SKM-1 (cell line): Measurements from ENCODE around the gene CPOX.
"Not testable (repeated sequence)": the region's sequence is repeated elsewhere in the genome, so short reads cannot be mapped to it uniquely, and the experiment has no call there.

Experiments
- DNase-seq: peaks from one replicate; lab custom pipeline; 2025; ENCODE audit not compliant: unreplicated experiment; lab: John Stamatoyannopoulos, UW

CPOX gene

DNA sequence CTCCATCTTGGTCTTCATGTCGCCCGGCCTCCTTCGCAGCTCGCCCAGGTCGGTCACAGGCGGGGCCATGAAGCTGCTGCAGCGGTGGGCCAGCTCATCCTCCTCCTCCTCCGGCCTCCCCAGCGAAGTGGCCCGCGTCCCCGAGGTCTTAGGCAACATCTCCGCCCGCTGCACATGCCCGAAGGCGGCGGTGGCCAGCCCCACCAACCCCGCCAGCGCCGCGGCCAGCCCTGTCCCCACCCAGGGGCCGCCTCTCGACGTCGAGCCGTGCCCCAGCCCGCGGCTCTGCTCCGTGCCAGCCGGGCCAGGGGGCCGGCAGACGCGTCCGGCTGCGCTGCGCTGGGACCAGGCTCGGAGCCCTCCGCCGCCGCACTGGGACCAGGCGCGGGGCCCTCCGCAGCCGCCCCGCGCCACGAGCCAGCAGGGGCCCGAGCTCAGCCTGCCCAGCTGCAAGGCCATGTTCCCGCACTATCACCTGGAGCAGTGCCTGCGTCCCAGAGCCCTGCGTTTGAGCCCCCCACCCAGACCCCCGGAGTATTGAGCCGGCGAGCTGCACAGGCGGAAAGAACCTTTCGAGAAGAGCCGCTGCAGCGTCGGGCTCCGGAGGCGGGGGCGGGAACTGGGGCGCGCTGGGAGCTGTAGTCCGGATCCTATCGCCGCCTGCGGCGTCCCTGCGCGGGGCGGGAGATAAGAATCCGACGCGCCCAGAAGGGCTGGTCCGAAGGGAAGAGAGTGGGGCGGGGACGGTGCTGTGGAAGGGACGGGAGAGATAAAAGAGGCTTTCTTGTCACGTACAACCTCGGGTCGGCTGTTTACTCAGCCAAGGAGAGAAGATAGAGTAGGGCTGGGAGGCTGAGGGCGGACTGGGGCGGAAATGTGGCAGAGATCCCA is at the start of gene CPOX:
Gene CPOX (minus strand): TSS at position 566 of the 891 bp plus-strand sequence. CDS start 107 bp downstream, at position 459.
- peak; percentile 75 for DNase-seq

DNA sequence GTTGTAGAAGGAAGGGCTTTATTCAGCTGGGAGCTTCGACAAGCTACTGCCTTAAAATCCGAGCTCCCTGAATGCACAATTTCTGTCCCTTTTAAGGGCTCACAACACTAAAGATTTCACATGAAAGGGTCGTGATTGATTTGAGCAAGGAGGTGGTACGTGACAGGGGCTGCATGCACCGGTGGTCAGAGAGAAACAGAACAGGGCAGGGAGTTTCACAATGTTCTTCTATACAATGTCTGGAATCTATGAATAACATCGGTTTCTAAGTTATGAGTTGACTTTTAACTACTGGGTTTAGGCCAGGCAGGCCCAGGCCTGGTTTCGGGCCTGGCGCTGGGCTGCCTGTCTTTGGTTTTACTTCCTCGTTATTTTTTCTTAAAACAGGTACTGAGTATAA is 49.4 kb upstream of the CPOX start:
- DNase-seq, result not testable (repeated sequence)

DNA sequence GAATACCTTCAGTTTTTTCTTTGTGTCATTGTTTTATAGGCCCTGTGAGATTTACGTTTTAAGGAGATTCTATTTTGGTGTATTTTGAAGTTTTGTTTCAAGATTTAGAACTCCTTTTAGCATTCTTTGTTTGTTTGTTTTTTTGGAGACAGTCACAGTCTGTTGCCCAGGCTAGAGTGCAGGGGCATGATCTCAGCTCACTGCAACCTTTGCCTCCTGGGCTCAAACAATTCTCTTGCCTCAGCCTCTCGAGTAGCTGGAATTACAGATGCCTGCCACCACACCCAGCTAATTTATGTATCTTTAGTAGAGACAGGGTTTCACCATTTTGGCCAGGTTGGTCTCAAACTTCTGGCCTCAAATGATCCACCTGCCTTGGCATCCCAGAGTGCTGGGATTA is 48.3 kb upstream of the CPOX start:
- DNase-seq, result not testable (repeated sequence)

DNA sequence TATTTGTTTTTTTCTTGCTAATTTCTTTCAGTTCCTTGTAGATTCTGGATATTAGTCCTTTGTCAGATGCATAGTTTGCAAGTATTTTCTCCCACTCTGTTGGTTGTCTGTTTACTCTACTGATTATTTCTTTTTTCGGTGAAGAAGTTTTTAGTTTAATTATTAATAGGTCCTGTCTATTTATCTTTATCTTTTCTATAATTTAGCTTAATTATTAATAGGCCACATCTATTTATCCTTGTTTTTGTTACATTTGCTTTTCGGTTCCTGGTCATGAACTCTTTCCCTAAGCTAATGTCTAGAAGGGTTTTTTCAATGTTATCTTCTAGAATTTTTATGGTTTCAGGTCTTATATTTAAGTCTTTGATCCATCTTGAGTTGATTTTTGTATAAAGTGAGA is 45.1 kb upstream of the CPOX start:
- DNase-seq, result not testable (repeated sequence)

DNA sequence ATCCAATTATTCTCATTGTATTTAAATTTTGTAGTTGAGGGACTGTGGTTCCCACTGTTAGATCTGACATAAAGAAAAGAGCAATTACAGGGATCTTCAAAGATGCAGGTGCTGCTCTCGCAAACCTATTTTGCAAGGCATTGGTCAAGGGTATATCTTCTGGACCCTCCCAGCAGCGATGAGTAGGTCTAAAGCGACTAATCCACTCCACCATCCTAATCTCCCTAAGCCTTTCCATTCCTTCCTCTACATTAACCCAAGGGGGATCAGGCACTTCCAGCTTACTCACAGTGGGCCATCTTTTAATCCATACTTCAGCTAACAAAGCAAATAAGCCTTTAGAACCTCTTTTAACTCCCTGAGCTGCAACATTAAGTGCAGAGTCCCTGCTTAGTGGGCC is 37.0 kb upstream of the CPOX start:
- no peak for DNase-seq

DNA sequence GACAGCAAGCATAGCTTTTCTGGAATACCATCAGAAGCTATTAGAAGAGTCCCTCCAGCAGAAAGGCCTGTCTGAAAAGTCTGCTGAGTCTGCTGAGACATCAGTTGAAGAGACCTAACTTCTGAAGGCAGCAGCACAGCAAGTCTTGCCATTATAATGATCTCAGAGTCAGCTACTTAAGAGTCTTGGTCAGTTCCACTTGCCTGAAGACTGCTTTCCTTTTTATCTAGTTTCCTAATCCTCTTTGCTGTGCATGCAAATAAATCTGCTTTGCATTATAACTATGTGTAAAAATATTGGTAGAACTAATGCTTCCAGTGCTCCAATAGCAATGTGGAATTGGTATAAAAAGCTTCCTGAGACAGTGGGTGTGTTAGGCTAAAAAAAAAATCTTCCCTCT is 34.9 kb upstream of the CPOX start:
- no peak for DNase-seq

DNA sequence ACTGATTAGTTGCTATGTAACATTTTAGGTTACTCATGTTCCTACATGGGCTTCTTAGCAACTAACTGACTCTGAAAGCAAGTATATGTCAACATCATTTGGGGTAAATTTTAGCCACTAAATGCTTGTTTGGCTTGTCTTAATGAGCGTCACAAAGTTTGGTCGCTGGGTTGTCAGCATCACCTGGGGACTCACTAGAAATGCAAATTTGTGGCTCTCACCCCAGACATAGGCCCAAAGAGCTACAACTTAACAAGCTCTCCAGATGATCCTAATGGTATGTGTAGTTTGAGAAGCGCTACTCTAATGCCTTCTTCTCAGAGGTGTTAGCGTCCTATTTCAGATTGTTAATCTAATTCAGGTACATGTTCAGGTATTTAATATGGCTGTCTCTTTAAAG is 32.7 kb upstream of the CPOX start:
- DNase-seq, result no peak

DNA sequence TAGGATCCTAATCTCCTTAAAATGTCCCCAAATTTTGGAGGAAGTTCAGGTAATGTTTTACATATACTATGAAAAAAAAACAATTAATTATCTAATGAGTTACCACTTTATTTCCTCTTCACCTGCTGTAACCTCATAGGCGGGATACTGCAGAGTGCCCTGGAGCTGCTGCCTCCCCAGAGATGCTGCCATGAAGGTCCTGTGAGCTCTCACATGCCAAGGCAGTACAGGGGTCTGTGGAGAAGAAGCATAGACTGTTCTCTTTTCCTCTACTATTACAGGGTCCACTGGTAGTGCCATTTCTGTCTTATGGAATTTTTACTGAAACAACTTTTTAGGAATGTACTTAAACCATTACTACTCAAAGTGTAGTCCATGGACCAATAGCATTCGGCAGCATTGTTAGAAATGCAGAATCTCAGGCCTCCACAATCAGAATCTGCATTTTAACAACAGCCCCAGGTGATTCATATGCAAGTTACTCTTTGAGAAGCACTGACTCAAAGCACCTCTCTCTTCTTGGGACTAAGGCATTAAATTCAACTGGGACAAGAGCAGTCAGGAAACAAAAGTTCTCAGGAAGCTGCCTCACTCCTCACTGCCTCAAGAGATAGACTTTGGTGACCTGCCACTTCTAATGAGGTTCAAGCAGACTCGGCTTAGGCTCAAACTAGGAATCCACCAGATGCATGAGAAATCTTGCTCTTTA is 30.3 kb upstream of the CPOX start:
- DNase-seq, result no peak

DNA sequence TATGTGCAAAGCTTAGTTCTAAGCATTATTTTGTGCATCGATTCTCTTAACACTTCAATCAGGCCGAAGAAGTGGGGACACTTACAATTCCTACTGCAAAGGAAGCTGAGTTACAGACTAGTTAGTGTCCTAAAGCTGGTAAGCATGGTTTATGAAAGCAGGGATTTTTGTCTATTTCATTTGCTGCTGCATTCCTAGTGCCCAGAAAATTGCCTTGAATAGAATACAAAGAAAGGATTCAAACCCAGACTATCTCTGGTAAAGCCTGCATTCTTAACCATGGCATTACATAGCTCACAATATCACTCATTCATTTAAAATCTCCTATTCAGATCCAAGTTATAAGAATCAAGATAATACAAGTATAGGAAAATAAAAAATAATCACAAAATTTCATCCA is 24.4 kb upstream of the CPOX start:
- no peak for DNase-seq

DNA sequence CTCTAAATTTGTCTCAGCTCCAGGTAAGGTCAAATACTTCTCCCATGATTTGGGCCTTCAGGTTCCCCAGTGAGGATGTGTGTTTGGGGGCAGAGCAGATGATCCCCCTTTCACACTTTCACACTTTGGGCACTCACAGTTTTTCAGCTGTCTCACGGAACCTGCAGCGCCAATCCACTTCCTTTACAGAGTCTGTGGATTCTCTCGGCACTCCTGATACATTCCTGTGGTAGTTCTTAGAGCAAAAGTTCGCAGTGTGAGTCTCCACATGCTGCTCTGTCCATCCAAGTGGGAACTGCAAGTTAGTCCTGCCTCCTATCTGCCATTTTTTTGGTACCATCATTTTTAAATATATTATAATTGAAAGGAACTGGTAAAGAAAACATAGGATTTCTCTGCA is 20.2 kb upstream of the CPOX start:
- DNase-seq, result no peak

DNA sequence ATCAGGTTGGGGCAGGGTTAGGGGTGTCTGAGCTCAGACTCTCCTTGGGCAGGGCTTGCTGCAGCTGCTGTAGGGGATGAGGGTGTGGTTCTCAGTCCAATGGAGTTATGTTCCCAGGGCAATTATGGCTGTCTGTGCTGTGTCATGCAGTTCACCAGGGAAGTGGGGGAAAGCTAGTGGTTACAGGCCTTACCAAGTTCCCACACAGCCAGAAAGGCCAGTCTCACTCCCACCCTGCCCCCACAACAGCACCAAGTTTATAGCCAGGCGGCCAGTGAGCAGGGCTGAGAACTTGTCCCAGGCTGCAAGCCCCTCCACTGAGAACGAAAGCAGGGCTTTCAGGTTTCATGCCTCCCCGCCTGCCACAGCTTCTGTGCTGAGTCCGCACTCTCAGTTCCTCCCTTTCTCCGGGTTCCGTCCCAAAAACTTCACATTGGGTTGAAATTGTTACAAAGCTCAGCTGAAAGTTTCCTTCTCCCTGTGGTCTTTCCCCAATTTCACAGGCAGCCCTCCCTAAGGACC is 19.6 kb upstream of the CPOX start:
- no peak for DNase-seq

DNA sequence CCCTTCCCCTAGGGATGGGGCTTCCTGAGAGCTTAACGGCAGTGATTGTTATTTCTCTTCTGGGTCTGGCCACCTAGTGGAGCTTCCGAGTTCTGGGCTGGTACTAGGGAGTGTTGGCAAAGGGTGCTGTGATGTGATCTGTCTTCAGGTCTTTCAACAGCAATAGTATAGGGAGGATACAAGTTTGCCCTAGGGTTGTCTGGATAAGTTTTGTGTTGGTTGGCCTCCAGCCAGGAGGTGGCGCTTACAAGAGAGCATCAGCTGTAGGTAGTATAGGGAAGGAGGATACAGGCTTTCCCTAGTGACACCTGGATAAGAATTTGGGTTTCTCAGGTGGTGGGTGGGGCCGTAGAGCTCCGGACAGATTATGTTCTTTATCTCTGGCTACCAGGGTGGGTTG is 19.2 kb upstream of the CPOX start:
- DNase-seq, result no peak

DNA sequence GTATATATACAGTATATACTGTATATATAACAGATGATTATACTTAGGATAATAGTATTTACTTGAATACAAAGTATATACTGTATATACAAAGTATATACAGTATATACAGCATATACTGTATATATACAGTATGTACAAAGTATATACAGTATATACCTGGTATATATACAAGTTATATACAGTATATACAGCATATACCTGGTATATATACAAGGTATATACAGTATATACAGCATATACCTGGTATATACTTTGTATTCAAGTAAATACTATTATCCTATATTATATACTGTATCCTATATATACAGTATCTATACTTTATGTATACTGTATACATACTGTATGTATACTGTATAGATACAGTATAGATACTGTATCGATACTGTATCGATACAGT is 14.6 kb upstream of the CPOX start:
- no peak for DNase-seq

DNA sequence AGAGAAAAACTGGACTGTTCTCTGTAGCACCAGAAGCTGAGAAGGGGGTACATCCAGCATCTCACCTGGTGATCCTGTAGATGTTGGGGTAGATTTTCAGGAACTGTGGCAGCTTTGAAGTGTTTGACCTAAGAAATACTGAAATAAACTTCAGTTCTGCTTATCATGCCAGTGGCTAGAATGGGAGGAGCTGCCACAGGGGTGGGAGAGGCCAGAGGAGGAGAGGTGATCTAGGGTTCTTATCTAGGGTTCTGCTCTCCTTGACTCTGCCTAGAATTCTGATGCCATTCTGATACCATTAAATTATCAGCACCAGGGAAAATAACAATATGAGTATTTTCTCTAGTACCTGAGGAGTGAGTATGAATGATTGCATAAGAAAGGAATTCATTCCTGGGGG is 10.2 kb upstream of the CPOX start:
- no peak for DNase-seq

DNA sequence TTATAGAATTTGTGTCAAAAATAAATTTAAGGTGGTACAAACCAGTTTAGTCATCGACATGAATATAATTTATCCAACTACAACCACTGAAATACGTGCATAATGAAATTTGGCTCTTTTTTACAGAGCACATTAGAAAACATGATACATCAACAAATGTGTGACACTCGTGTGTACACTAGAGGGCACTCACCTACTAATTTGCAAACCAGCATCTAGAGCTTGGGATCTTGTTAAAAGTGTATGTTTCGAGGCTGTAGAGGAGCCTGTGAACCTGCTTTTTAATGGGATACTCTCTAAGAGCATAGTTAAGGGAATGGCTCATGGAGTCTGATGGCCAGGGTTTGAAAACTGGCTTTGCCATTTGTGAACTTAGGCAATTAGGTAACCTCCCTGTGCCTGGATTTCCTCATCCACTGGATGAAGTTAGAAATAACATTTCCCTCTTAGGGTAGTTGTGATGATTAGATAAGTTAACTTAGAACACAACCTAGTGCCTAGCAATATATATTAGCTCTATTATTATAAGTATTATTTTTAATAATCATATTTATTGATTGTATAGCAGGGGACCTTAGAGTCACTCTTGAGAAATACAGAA is 8.8 kb upstream of the CPOX start:
- peak; percentile 53 for DNase-seq

DNA sequence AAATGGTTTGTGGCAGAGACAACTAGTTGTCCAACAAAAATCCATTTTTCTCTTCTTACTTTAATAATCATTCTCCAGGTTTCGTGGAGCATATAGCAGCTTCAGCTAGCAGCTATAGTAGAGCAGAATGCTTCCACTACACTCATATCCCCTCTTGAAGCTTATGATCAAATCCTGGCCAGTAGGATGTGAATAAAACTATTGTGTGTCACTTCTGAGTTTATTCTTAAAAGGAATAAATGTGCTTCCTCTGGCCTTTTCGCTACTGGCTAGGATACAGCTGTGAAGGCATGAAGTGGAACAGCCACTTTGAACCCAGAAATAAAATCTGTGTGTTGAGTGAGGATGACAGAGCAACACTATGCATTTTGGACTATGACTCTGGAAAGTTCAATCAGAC is 7.8 kb upstream of the CPOX start:
- DNase-seq, result no peak

DNA sequence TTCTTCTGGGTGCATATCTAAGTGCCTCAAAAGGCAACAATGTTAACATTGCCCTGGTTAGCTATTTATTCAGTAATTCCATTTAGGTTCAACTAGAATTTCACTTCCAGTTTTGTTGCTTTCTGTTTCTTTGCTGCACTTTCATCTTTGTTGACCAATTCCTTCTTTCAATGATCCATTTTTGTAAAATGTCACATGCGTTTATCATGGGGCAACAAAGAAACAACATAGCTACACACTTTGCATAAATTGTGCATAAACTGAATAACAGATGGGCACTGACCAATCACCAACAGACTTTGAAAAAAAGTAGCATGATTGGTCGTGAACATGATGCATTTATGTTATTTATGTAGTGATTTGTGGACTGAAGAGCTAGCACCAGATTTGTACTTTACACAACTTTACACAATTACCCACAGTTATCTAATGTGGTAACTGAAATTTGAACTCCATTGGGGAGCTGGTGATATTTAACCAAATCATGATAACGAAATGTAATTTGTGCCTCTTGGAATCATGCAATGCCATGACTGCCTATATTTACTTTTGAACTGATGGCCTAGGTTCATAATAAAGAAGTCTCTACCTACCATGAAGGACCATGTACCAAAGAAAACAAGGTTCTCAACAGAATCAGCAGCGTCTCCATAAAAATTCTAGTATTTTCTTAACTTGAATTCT is 7.1 kb upstream of the CPOX start:
- no peak for DNase-seq

DNA sequence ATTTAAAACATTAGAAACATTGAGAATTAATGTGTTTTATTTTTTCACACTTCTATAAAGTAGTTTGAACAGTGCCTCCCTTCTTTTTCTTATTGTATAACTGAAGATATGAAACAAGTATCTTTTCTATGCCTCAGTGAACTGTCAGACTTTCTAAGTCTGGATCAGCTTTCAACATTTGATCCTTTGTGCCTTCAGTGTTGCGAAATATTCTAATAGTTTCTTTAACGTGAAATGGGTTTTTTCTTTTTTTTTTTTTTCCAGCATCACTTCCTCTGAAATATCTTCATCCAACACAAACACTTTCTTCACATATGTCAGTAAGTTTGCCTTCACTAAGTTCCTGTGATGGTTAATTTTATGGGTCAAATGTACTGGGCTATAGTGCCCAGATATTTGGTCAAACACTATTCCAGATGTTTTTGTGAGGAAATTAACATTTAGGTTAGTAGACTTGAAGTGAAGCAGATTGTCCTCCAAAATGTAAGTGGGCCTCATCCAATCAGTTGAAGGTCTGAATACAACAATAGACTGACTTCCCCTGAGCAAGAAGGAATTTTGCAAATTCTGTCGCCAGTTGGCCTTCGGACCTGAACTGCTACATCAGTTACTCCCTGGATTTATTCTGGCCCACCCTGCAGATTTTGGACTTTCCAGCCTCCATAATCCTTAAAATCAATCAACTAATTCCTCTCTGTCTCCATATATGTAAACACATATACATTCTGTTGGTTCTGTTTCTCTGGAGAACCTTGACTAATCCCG is 6.4 kb upstream of the CPOX start:
- no peak for DNase-seq

DNA sequence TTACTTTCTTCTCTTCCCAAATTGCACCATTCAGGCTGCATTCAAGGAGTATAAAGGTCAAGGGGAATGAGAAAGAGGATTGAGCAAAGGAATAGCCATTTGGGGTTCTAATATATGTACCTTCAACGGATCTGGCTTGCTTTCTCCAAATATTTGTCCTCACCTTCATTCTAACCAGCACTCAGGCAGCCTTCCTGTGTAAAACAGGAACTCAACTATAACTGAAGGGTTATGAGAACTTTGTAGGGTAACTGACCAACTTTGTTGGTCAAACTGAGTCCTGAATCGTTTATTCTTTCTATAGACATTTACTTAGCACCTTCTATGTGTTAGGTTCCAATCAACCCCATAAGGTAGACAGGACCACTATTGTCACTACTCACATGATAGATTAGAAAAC is 5.1 kb upstream of the CPOX start:
- DNase-seq, result no peak
